HG03064 (cell line): ENCODE results near the gene MARCHF3.
"Not testable (repeated sequence)": the region's sequence is repeated elsewhere in the genome, so short reads cannot be mapped to it uniquely, and the experiment has no call there.

Source experiments
- ATAC-seq: cut with Tn5 transposase; IDR thresholded peaks from one replicate; pipeline ENCODE4 v1.9.1; 2021; ENCODE audit warnings: low read depth; ENCODE audit not compliant: unreplicated experiment

Gene MARCHF3

GRCh38 chr5:126925482-126925881 is 104.9 kb downstream of the MARCHF3 start:
- no peak for ATAC-seq

- no peak for ATAC-seq
These were observed 105.9 kb downstream of the MARCHF3 start for GRCh38 chr5:126924331-126925033.

- ATAC-seq: no peak
These were observed 108.9 kb downstream of the MARCHF3 start for GRCh38 chr5:126921241-126922091.

GRCh38 chr5:126920291-126920690 is 110.1 kb downstream of the MARCHF3 start:
- no peak for ATAC-seq

DNA sequence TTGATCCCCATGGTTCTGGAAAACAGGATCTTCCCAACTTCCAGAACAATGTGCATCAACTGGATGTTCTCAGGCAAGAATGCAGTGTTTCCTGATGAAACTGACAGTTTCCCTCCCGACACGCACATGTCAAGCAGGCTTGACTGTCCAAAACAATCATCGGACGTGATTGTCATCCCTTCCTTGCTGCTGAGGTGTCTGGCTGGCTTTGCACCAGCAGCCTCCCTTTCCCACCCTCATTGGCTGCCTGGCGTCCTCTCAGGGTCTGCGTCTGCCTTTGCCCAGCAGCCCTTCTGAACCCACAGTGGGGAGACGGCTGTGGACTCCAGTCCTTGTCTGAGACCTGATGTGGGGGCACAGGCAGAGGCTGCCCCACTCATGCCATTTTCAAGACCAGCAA is 110.8 kb downstream of the MARCHF3 start:
- no peak for ATAC-seq

DNA sequence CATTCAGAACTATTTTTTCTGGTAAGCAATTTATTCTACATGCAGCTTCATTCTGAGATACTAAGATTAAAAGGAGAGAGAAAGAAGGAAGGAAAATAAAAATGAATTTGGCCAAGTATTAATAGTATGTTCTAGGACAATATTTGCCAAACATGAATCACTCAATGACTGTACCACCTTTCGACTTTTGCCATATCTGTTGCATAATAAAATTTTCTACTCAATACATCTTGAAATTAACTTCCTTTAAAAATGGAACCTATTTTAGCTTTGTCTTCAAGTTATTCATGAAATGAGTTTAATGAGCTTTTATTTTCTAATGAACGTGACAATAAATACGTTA is 111.8 kb downstream of the MARCHF3 start:
- ATAC-seq: no peak

- ATAC-seq: no peak
These were observed 112.3 kb downstream of the MARCHF3 start for GRCh38 chr5:126917918-126918614.

DNA sequence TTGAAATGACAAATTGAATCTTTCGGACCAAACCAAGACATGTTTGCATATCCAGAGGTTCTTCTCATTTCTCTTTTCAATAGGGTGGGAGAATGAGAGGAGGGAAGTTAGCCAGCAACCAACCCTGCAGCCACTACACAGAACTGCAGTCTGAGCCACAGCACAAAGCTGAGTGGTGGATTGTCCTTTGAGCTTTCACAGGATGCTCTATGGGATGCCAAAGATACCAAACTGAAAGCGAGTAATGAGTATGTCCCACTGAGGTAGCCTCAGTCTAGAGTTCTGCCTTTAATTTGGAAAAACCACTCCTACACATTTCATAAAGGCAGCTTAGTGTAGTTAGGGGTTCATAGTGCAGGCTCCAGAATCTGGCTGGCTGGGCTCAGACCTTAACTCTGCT is 114.9 kb downstream of the MARCHF3 start:
- ATAC-seq: no peak

DNA sequence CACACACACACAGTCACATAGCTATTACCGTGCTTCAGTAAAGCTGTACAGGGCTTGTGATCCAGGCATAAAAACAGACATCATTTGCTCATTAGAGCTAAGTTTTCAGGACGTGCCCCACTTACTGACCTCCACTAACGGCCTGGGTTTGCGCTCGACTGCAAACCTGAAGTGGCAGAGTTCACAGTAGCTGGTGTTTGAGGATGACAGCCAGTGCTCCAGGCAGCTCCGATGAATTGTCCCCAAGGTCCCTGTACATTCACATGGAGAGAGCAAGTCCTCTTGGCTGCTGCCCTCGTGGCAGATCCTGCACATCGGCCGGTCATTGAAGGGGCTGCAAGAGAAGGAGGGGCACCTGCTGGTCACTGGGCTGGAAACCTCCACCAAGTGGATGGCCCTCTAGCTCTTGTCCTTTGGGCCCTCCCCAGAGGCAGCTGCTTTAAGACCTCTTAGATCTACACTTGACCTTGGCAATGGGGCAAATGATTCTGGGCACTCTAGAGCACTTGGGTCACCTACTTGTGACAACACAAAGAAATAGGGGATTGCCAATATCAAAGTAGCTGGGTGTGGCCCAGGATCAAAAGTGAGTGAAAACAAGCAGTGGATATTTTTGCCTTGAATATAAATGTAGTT is 115.4 kb downstream of the MARCHF3 start:
- ATAC-seq: no peak

GRCh38 chr5:126912616-126913200 is 117.7 kb downstream of the MARCHF3 start:
- no peak for ATAC-seq

DNA sequence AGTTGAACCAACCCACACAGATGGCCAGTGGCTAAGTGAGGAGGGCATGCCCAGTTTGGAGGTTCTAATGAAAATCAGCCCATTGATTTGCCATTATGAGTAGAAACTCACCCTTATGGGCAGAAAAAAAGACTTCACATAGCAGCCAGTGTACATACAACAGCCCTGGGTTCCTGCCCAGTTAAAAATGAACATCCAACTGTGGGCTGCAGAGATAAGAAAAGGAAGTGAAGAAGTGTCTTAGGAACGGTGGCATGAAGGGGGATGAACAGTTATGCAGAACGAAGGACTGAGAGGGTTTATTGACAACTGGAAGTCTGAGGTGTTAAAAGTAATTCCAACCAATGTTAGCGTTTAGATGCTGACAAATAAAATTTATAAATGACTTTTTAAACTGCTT is 118.4 kb downstream of the MARCHF3 start:
- no peak for ATAC-seq

DNA sequence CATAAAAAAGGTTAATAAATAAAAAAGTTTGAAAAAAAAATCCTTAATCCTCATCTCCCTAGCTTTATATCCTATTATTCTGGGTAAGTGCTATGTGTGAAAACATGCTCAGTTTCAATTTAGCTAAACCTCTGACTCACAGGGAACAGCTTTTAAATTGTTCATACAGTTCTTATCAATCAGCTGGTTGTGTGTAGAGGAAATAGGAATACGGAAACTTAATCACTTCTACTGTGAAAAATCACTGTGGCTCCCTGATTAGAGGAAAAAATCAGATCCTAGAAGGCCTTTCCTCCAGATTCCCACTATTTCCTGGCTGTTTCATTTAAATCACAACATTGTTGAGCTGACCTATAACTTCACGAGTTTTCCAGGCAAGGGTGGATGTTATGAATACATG is 120.5 kb downstream of the MARCHF3 start:
- no peak for ATAC-seq

- ATAC-seq: not testable (repeated sequence)
These were observed 126.0 kb downstream of the MARCHF3 start for GRCh38 chr5:126904407-126904806.

DNA sequence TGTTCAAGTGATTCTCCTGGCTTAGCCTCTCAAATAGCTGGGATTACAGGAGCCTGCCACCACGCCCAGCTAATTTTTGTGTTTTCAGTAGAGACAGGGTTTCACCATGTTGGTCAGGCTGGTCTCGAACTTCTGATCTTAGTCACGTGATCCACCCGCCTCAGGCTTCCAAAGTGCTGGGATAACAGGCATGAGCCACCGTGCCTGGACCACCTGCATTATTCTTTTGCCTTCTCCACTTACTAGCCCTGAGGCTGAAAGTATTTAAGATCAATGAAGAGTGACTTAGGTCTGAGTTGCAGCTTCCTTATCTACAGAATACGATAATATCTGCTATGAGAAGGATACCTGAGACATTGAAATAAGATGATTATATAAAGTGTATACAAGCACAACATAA is 129.6 kb downstream of the MARCHF3 start:
- no peak for ATAC-seq

GRCh38 chr5:126899476-126899875 is 130.9 kb downstream of the MARCHF3 start:
- ATAC-seq: no peak

- no peak for ATAC-seq
These were observed 132.3 kb downstream of the MARCHF3 start for GRCh38 chr5:126897851-126898630.

DNA sequence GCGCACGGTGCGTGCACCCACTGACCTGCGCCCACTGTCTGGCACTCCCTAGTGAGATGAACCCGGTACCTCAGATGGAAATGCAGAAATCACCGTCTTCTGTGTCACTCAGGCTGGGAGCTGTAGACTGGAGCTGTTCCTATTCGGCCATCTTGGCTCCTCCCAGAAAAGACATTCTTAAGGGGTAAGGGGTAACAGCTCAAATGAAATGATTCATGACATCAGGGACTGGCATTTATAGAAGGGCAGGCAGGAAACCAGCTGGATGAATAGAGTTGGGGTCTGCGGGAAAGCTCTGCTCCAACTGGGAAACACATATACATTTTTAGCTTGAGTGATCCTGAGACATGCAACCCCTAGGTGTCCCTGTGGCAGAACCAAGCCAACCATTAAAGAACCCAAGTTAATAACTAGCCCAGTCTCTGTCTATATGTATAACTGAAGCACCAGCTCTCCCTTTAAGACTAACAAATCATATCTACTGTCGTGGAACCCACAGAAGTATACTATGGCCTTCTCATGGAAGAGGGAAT is 134.1 kb downstream of the MARCHF3 start:
- no peak for ATAC-seq

- not testable (repeated sequence) for ATAC-seq
These were observed 134.6 kb downstream of the MARCHF3 start for GRCh38 chr5:126895712-126896111.

DNA sequence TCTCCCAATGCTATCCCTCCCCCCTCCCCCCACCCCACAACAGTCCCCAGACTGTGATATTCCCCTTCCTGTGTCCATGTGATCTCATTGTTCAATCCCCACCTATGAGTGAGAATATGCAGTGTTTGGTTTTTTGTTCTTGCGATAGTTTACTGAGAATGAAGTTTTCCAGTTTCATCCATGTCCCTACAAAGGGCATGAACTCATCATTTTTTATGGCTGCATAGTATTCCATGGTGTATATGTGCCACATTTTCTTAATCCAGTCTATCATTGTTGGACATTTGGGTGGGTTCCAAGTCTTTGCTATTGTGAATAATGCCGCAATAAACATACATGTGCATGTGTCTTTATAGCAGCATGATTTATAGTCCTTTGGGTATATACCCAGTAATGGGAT is 139.9 kb downstream of the MARCHF3 start:
- not testable (repeated sequence) for ATAC-seq

DNA sequence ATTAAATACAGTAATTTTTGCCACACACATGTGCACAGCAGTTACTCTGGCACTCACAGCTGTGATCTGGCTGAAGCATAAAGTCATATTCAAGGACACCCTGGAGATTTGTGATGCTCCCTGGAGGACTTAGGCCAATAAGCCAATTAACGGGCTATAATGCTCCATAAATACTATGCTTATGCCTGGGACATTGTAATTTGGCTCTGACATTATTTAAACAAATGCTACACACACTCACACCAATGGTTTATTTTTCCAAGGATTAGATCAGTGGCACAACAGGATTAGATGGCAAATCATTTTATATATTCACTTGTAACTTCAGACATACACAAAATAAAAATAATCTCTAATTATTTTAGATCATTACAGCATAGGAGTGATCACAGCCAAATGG is 142.2 kb downstream of the MARCHF3 start:
- no peak for ATAC-seq
